SK-N-DZ (cell line): ENCODE data around the gene UBE2H.
"Not testable (repeated sequence)": the region's sequence is repeated elsewhere in the genome, so short reads cannot be mapped to it uniquely, and the experiment has no call there.

Experiments
- DNase-seq: peaks from one replicate; pipeline ENCODE4 v3.0.0-alpha.2; 2015; ENCODE audit warnings: low spot score

Gene UBE2H

DNA sequence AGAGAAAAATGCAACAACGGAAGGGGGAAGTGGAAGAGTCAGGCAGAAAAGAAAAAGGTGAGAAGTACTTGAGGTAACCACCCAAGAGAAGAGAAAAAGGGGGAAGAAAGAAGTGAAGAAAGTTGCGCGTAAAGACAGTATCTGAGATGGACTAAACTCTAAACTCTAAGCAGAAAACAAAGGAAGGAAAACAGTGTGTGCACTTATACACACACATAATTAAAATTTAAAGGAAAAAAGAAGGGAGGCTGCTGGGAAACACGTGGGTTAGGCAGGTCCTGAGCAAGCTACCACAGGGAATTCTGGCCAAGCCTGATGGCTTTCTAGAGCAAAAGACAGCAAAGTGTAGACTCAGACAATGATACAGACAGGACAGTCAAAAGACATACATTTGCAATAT is 78.0 kb downstream of the UBE2H start:
- DNase-seq, result no peak

DNA sequence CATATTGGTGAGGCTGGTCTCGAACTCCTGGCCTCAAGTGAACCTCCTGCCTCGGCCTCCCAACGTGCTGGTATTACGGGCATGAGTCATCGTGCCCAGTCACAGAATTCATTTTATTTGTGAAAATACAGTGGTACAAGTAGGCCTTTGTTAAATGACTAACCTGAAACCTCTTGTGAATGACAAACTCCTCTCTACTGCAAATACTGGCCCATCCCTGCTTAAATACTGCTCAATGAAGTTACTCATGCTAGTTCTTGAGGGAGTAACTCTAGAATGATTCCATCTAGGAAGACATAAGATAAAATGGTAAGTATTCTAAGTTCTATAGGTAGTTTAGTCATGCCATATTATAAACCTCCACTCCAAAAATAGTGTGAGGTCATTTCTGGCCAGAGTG is 80.7 kb downstream of the UBE2H start:
- no peak for DNase-seq

DNA sequence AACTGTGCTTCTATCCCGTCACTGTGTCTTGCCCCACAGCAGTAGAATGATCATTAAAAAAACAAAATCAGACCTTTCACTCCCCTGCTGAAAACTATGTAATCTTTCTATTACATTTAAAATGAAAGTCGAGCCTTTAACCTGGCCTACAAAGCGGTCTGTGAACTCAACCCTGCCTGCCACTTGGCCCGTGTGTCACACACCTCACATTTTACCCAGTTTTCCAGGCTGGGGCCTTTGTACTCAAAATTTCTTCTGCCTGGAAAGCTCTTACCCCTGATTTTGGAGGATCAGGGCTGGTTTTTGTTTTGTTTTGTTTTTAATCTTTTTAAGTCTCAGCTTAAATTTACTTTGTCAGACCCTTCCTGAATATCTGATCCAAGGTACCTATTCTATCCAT is 82.1 kb downstream of the UBE2H start:
- DNase-seq, result no peak

DNA sequence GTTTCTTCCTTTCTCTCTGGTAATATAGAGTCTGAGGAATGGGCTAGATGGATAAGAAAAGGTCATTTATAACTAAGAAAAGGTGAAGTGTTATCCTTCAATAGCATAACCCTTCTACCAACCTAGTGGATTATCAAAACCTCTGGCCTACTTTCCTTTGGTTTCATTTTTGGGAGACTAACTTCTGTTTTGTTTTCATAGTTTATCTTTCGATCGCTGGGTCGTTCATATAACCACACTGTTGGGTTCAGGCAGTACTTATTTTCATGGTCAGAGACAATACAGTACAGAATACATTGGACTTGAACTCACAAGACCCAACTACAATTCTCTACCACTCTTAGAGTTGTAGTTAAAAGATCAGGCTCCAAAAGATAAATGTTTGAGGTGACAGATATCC is 86.5 kb downstream of the UBE2H start:
- DNase-seq, result no peak

DNA sequence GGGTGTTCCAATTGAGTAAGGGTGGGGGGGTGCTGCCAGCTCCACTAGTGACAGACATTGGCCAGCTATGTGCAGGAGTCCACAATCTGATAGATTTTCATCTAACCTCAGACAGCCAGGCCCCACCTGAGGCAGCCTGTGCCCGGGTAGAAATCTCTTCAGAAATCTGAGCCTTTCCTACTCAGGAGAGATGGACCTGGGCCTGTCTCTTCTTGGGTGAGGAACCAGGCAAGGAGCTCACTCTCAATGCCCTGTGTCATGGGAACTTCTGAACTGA is 86.9 kb downstream of the UBE2H start:
- peak; percentile 43 for DNase-seq

DNA sequence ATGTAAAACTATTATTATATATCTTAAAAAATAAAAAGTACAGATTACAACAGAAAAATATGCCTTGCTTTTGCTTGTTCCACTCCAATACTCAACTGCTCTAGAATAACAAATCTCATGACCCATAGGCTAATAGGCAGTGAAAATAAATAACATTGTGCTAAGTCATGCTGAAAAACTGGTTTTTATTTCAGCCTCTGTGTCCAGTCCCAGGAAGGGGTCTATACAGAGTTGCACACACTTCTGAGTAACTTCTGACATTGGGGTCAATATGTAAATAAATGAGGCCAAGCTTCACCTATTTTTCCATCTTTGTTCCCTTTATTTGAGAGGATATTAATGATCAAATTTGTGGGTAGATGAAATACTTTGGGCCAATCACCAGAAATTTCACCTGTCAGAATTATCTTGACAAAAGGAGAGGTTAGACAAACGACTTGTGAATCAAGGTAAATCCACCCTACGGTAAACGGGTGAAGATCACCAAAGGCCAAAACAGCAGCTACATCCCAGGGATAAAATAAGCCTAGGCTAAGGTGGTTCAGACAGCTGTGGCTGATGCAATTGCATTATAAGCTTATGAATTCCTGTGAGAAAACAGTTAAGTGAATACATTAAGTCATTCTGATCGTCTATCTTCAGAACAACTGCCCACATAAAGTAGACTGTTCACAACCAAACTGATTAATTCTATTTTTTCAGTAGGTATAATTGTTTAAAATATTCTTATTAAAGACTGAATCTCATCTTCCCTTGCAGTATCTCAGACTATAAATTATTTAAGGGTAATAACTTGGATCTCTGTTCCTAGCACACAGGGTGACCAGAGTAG is 87.5 kb downstream of the UBE2H start:
- peak; percentile 17 for DNase-seq

DNA sequence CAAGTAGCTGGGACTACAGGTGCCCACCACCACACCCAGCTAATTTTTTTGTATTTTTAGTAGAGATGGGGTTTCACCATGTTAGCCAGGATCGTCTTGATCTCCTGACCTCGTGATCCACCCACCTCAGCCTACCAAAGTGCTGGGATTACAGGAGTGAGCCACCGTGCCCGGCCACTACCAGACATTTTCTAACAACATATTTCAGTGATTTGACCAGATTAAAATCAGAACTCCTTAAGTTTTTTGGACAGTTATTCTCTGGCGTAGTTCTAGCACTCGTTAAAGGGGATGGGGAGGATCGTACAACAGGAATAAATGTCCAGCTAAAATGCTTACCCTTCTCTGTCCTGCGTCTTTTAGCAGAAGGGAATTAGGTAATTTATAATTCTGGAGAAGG is 88.1 kb downstream of the UBE2H start:
- DNase-seq, result not testable (repeated sequence)

DNA sequence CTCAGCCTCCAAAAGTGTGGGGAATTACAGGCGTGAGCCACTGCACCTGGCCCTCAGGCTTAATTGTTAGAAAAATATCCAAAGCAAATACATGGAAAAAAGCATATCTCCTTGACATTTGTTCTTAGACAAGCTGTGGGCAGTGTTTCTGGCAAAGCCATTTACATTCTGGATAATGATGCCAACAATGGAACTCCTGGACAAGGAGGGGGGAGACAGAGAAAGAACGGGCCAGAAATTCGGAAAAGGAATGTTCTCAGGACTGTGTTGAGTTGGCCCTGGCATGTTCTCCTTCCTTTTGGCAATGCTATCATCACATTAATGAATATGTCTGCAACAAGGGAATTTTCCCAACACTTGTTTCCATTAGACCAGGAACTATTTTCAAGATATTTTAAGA is 88.7 kb downstream of the UBE2H start:
- DNase-seq, result no peak

DNA sequence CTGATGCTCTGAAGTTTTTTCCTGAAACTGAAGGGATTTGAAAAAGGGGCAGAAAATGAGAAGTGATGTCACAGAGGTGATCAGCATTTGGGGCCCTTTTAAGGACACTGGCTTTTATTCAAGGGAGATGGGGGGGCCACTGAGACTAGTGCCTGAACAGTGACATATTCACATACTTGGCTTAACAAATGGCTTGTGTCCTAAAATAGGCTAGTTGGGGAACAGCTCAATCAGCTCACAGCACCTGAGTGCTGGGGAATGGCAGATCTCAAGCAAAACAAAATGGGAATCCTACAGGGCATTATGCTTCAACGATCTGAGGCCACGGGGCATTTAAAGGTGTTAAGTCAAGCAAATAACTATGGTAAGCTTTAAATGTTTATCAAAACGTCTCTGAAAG is 90.1 kb downstream of the UBE2H start:
- DNase-seq, result no peak

DNA sequence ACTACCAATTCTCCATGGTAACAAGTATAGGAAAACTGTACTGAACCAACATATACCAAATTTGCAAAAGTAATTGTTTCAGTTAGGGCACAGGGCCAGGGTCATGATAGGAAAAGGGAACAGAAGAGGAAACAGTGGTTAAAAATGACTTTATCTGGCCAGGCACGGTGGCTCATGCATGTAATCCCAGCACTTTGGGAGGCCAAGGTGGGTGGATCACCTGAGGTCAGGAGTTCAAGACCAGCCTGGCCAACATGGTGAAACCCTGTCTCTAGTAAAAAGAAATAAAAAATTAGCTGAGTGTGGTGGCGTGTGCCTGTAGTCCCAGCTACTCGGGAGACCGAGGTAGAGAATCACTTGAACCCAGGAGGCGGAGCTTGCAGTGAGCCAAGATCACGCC is 92.0 kb downstream of the UBE2H start:
- not testable (repeated sequence) for DNase-seq

DNA sequence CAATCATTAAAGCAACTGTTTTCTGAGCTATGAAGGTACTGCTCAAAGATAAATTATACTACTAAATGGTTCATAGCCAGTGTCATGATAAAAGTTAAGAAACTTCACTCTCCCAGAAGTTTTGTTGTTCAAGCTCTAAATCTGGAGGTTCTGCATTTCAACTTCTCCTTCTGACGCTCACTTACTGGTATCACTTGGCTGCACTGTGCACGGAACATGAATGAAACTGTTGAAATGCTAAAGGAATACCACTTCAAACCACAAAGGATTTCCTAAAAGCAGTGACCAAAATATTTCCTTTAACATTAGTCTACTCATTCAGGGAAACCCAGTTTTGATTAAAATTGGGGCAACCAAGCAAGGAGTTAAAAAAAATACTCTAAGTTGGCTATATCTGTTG is 93.6 kb downstream of the UBE2H start:
- DNase-seq, result no peak

DNA sequence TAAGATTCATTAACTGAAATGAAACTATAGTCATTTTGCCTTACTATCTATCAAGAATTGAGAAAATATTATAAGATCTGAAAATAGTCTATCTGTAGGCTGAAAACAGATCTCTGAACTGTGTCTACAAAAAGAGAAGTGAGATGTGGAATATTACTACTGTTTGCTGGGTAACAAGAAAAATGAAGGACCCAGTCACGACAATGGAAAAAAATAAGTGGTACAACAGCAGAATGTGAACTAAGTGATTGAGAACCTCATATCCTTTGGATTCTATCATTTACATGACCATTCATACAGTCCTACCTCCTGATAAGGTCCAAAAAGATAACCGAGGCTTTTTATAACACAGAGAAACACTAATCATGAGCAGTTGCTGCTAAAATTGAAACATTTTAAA is 94.3 kb downstream of the UBE2H start:
- no peak for DNase-seq

DNA sequence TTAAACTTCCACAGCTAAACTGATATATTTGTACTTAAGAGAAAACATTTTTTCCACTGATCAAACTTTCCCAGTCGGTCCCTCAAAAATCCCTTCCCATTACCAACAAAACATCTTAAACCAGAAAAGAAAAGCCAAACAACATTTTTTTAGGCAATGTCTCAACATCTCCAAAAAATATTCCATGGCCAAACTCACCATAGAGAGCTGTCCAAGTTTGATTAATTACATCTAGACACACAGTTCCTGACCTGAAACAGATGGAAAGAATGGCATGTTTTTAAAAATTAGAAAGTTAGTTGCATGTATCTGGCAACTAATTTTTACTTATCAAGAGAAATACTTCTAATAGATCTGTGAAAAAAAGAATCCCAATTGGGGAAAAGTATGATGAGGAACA is 95.4 kb downstream of the UBE2H start:
- no peak for DNase-seq

DNA sequence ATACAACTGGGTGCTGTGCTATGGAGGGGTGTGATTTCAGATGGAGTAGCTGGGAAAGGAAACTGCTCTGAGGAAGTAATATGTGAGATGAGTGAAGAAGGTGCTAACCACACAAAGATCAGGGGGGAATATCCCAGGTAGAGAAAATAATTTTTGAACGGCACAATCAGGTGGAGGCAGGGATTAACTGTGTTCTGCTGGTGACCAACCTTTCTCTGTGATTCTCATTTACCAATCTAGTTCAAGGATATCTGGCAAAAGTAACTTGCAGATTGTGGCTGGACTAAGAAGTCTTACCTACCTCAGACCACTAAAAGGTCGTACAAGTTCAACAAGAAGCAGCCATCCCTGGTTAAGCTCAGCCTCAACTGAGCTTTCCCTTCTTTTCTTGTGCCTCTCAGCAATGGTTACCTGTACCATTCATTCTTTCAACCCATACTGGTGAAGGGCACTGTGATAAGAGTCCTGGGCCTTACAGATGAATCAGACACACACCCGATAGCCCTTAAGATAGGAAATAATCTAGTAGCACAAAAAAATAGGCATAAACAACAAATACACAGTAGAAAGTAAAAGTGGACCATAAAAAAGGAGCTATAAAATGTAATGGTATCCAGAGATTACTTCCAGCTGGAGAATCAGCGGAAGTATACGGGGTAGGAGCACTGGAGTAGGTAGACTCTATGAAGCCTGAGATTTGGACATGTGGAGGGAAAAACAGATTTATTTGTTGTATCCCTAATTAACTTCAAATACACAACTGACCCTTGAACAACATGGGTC is 96.6 kb downstream of the UBE2H start:
- no peak for DNase-seq

DNA sequence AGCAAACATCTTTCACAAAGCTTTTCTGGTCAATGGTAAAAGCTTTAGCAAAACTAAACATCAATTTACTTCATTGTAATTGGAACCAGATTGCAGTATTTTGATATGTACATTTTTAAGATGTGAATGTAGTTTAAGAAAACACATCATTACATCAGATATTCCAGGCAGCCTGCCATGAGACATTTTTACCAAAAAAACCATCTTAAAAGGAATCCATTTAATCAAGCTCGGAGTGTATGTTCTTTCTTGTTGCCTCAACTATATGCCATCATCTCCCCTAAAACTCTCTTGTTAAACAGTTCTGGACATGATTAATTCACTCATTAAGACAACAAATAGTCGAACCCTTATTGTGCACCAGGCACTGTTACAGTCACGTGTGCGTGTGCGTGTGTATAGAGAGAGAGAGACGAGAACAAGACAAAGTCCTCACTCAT is 97.5 kb downstream of the UBE2H start:
- DNase-seq, result no peak

DNA sequence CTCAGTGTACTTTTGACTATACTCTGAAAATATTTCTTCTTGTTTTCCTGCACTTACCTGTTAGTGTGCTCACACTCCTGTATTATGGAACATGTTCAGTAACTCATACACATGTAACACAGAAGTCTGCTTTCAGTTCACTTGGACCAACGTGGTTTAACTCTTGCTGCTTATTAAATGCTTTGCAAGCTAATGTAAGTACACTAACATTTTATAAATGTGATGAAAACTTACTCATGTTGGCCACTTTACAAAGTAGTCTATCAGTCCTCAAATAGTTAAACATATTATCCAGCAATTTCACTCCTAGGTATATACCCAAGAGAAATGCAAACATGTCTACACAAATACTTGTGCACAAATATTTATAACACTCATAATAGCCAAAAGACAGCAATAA is 98.4 kb downstream of the UBE2H start:
- no peak for DNase-seq

DNA sequence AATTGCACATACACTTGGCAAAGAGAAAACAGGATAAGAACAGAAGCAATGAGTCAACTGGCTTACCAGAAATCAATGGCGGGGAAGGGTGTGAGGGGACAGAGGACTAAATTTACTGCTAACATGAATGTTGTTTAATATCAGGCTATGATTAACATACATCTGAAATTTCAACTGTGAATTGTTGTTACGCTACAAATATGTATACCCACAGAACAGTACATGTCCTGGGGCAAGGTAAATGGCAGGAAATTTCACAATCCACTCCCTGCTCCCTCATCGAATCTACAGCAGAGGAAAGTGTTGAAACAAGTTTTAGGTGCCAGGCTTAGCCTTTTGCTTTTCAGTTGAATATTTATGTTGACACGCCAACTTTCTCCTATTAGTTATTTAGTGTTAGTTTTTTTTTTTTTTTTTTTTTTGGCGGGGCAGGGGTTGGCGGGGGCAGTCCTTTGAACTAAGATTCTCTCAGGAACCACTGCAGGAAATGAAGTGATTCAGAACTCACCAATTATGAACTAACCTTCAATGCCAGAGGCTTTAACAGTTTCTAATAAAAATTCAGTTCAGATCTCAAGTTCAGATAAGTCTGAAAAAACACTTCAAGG is 99.0 kb downstream of the UBE2H start:
- no peak for DNase-seq

DNA sequence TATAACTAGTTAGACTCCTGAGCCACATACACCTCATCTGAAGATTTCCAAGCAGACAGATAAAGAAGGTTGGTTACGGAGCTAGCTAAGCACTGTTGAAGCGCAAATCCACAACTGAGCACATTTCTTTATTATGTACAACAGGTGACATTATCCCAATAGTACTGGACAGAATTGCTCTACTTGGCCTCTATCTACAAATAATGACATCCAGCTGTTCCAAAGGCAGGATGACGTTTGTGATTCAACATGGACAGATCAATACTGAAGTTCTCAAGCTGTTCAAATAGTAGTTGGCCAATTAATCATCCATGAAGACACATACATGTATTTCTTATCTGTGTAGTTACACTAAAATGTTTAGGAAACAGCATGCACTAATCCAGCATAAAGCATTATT is 101.0 kb downstream of the UBE2H start:
- no peak for DNase-seq

DNA sequence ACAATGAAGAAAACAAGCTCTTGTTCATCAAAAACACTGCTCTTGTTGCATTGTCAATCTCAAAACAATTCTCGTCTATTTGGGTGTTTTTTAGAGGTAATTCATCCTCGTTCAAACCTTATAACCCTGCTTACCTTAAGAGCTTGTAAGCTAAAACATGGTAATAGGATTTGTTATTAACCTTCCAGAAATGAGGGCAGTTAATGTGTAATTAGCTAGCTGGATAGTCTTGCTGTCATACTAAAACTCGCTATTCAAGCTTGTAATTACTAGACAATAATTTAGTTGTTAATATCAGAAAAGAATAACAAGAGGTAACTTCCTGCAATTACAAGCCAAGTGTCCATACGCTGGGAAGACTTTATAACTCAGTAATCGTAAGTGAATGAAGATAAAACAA is 101.6 kb downstream of the UBE2H start:
- no peak for DNase-seq

DNA sequence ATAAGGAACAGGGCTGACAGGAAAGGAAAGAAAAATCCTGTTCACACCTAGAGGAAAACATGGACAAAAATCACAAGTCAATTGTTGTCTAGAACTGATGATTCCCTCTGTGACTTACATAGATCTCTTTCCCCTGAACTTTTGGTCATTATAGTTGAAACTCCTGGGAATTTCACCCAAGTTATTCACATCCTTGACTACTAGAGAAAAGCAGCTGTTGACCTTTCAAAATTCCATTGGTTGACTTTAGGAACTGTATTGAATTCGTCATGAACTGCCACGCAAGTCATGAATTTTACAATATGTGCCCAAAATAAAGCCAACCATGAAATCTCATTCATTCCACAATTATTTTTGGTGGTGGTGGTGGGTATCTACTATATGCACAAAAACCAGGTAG is 104.3 kb downstream of the UBE2H start:
- DNase-seq, result no peak

DNA sequence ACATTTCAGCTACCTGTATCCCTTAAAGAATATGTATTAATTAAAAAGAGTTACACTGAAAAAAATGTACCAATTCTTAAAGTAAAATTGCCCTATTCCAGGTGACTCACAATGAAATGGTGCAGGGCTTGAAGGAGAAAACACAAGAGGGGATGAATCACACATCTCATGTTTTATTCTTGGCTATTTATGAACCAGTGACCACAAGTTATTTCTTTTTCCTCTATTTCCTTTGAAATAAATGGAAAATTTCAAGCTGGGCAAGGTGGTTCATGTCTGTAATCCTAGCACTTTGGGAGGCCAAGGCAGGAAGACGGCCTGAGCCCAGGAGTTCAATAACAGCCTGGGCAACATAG is 106.8 kb downstream of the UBE2H start:
- DNase-seq, result no peak

DNA sequence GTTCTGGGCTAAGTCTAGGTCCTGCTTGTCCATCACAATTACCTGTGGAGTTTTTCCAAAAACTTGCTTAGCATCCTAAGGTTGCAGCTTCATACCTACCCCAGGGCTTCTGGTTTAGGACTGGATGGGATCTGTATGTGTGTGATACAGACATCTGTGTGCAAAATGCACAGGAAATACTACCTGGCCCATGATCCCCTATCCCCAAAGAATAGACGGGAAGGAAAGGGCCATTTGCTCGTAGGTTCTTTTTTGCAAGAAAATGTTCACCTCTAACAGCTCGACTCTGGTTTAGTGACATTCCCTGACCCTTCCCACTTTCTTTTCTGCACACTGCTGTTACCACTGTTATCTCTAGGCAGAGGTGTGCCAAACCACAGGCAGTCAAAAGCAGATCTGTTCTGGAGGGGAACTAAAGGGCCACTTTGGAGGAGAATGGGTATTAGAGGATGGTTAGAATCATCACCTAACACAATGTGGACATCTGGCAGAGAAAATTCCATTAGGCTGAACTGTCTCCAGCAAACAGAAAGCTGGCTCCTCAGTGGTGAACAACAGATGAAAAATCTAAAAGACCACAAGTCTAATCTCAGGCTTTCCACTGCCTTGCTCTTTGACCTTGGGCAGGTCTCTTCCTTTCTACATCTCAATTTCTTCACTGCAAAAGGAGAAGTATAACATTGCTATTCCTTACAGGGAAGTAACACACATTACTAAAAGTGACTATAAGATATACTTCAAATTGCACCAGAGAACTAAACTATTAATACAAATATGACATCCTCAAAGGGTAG is 107.4 kb downstream of the UBE2H start:
- DNase-seq, result no peak
